Measurements from ENCODE around the gene NCAN. TPM values are rescaled to one million over a fixed set of nuclear protein-coding genes. Genes with fewer than 3 reads are reported as not detected.
"Not testable (repeated sequence)": the region's sequence is repeated elsewhere in the genome, so short reads cannot be mapped to it uniquely, and the experiment has no call there.

Gene NCAN
- total and polyA plus RNA-seq, 4 donors, result 0.06 TPM; not detected in 3

GRCh38 chr19:19218911-19219310, 7.2 kb downstream of the NCAN start:
- Histone ChIP-seq H3K4me1 (ENCODE audit: control insufficient read depth in 4 of 4, insufficient read depth in 4 of 4, low read length in 3 of 4) (no peaks in the 10 kb centered on the region), H3K36me3 (ENCODE audit: control insufficient read depth in 4 of 4, insufficient read depth in 3 of 4, low read depth in 1 of 4, low read length in 3 of 4) (no peaks in the 10 kb centered on the region), H3K27me3 (ENCODE audit: control insufficient read depth in 4 of 4, insufficient read depth in 4 of 4, low read length in 3 of 4) (peaks cover 0 to 3% (median 0%) of the 10 kb centered on the region in 4 donors), H3K27ac (ENCODE audit: low read depth in 1 of 2, low read length in 2 of 2) (no peak overlapping the region), H3K4me3 (ENCODE audit: low read depth in 1 of 3, low read length in 3 of 3) (no peak overlapping the region), H3K9ac (ENCODE audit: low read depth in 1 of 2, low read length in 2 of 2) (no peak overlapping the region), H3K9me3 (ENCODE audit: control insufficient read depth in 4 of 4, low read length in 3 of 4) (no peaks in the 10 kb centered on the region)
- DNase-seq (ENCODE audit: low spot score), result no peak
- WGBS, result 83% methylated on average over 21 of the region's 21 CpGs
- no peak for TF ChIP-seq HNF4G (IDR thresholded peaks at IDR 0.05)
- no peak for TF ChIP-seq ATF3 (IDR thresholded peaks at IDR 0.05)
- no peak for TF ChIP-seq EGR1 (IDR thresholded peaks at IDR 0.05; ENCODE audit: low read depth in 2 of 2)
- no peak for TF ChIP-seq HNF4A (conservative IDR thresholded peaks at IDR 0.05)
- no peak for TF ChIP-seq ZBTB33 (IDR thresholded peaks at IDR 0.05)
- no peak for TF ChIP-seq SP1 (IDR thresholded peaks at IDR 0.05)
- TF ChIP-seq YY1 (IDR thresholded peaks at IDR 0.05), result no peak
- no peak for TF ChIP-seq GABPA (IDR thresholded peaks at IDR 0.05 in 1 of 2, conservative IDR thresholded peaks at IDR 0.05 in 1 of 2)
- no peak for TF ChIP-seq FOXA1 (IDR thresholded peaks at IDR 0.05)
- no peak for TF ChIP-seq TAF1 (conservative IDR thresholded peaks at IDR 0.05)
- no peak for TF ChIP-seq RXRA (IDR thresholded peaks at IDR 0.05)
- no peak for TF ChIP-seq JUND (IDR thresholded peaks at IDR 0.05)
- TF ChIP-seq RAD21 (IDR thresholded peaks at IDR 0.05), result no peak
- TF ChIP-seq NR2F2 (IDR thresholded peaks at IDR 0.05), result no peak
- no peak for TF ChIP-seq MAX (IDR thresholded peaks at IDR 0.05)
- TF ChIP-seq, protein P1, sequence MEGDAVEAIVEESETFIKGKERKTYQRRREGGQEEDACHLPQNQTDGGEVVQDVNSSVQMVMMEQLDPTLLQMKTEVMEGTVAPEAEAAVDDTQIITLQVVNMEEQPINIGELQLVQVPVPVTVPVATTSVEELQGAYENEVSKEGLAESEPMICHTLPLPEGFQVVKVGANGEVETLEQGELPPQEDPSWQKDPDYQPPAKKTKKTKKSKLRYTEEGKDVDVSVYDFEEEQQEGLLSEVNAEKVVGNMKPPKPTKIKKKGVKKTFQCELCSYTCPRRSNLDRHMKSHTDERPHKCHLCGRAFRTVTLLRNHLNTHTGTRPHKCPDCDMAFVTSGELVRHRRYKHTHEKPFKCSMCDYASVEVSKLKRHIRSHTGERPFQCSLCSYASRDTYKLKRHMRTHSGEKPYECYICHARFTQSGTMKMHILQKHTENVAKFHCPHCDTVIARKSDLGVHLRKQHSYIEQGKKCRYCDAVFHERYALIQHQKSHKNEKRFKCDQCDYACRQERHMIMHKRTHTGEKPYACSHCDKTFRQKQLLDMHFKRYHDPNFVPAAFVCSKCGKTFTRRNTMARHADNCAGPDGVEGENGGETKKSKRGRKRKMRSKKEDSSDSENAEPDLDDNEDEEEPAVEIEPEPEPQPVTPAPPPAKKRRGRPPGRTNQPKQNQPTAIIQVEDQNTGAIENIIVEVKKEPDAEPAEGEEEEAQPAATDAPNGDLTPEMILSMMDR (IDR thresholded peaks at IDR 0.05; ENCODE audit: low read depth, low read length, missing input control), result no peak
- TF ChIP-seq REST (IDR thresholded peaks at IDR 0.05), result no peak

- not testable (repeated sequence) for H3K9me3 ChIP-seq (ENCODE audit: control insufficient read depth in 4 of 4, low read length in 3 of 4); H3K4me3 ChIP-seq (ENCODE audit: low read depth in 1 of 3, low read length in 3 of 3); H3K4me1 ChIP-seq (ENCODE audit: control insufficient read depth in 4 of 4, insufficient read depth in 4 of 4, low read length in 3 of 4); H3K27me3 ChIP-seq (ENCODE audit: control insufficient read depth in 4 of 4, insufficient read depth in 4 of 4, low read length in 3 of 4); H3K9ac ChIP-seq (ENCODE audit: low read depth in 1 of 2, low read length in 2 of 2); H3K36me3 ChIP-seq (ENCODE audit: control insufficient read depth in 4 of 4, insufficient read depth in 3 of 4, low read depth in 1 of 4, low read length in 3 of 4); H3K27ac ChIP-seq (ENCODE audit: low read depth in 1 of 2, low read length in 2 of 2); DNase-seq (ENCODE audit: low spot score)
- WGBS, result 81% methylated on average over 8 of the region's 8 CpGs
These were observed 9.2 kb downstream of the NCAN start for GRCh38 chr19:19221000-19221399.

All from liver (tissue), 9 donors.